Motor neuron (in vitro differentiated cells): ENCODE results near the gene LAMA4. TPM values are rescaled to one million over a fixed set of nuclear protein-coding genes. Genes with fewer than 3 reads are reported as not detected.
A peak's percentile ranks its signal among the peaks of the same experiment; 100 is the strongest.

Source experiments
- ATAC-seq, 8 experiments: fragments of 200-7000 bp; cut with Tn5 transposase; replicated peaks in 6 of 8; 2 replicates each; pipeline ENCODE4 v1.8.0; 2021; ENCODE audit warnings: mild to moderate bottlenecking in 8 of 8, moderate library complexity in 8 of 8
- H3K27ac ChIP-seq, 2 donors: fragments of 250-450 bp; sonication (Bioruptor Pico); 2 replicates each; pipeline ENCODE4 v1.9.0; 2021; ENCODE audit warnings: antibody characterized with exemption in 2 of 2, mild to moderate bottlenecking in 2 of 2, moderate library complexity in 1 of 2
- H3K4me1 ChIP-seq, 2 donors: fragments of 250-450 bp; sonication (Bioruptor Pico); replicated peaks in 1 of 2; 2 replicates each; pipeline ENCODE4 v1.6.1; 2021; ENCODE audit warnings: antibody characterized with exemption in 2 of 2, mild to moderate bottlenecking in 2 of 2, moderate library complexity in 1 of 2
- H3K4me3 ChIP-seq, 5 donors: fragments of 250-450 bp; sonication (Bioruptor Pico); 2 replicates each; pipeline ENCODE4 v1.9.0; 2021; ENCODE audit warnings: antibody characterized with exemption in 5 of 5, mild to moderate bottlenecking in 5 of 5, moderate library complexity in 4 of 5
- WGBS, 10 experiments: fragments of 450-650 bp; shearing (Covaris generic); methylation state at CpG; one replicate each; pipeline ENCODE4 v1.0.0; 2022; 5-methylcytosine and 5-hydroxymethylcytosine counted together
- in situ Hi-C, 9 experiments: fragments of 400-800 bp; cut with MboI; loops; one replicate each; pipeline ENCODE4 v1.15.0; 2021; ENCODE audit warnings: low sequenced_read_pairs in 9 of 9, low pct_unique_long_range_greater_than_20kb in 2 of 9; ENCODE audit not compliant: unreplicated experiment in 9 of 9
- total RNA-seq, 8 experiments: library from RNA; unstranded; fragments of 300-600 nt; gene quantifications; 2 replicates each; pipeline versions ENCODE4 v1.2.3 to v1.2.4, GENCODE V29; 2022

LAMA4 gene
- total RNA-seq: 1,000 to 10,000 TPM in 1 of 8 experiments, 100 to 1,000 TPM in 2, 10 to 100 TPM in 1, 1 to 10 TPM in 4; 3.6 to 1,765 (median 40.3) TPM

GRCh38 chr6:112253841-112254816 is at the start of gene LAMA4:
Gene LAMA4, minus strand, starts transcription at chr6:112254567. Its CDS starts 417 bp downstream, at chr6:112254150.
- peak; percentile 51 to 85 (median 80) for ATAC-seq
- 0 to 76% (median 12%) methylated on average over 5 to 27 of the region's 52 CpGs; no CpG with 5 or more reads in 2 of the 10 experiments for WGBS, 10 experiments
- peaks cover 2 to 3% of the 10 kb centered on the region in 2 donors for H3K4me1 ChIP-seq
- no peak within 1 kb of the TSS for H3K27ac ChIP-seq
- peak within 1 kb of the TSS; percentile 23 to 40 (median 33) for H3K4me3 ChIP-seq
- in situ Hi-C loops: no loop called here

GRCh38 chr6:112302142-112302705 is 47.9 kb upstream of the LAMA4 start:
- no peak for ATAC-seq
- in situ Hi-C loops: loop anchor here in 6 of 9 experiments (25.0 kb wide), 1 partner anchor 115 kb away; no protein-coding TSS in a partner anchor
- Histone ChIP-seq H3K27ac (no peak overlapping the region), H3K4me1 (peaks cover 15 to 19% of the 10 kb centered on the region in 2 donors), H3K4me3 (no peak overlapping the region)
- WGBS, 10 experiments: 47 to 90% (median 77%) methylated on average over 2 to 3 of the region's 3 CpGs; no CpG with 5 or more reads in 2 of the 10 experiments

- no peak for ATAC-seq
- in situ Hi-C loops: loop anchor here in 6 of 9 experiments (25.0 kb wide), 1 partner anchor 114 kb away; no protein-coding TSS in a partner anchor
- Histone ChIP-seq H3K4me3 (no peak overlapping the region), H3K27ac (no peak overlapping the region), H3K4me1 (peaks cover 15 to 20% of the 10 kb centered on the region in 2 donors)
Observed at GRCh38 chr6:112300896-112301295, 46.5 kb upstream of the LAMA4 start.

- no peak overlapping the region for H3K4me3 ChIP-seq
- peak in 3 of 8 experiments; percentile 7 to 50 (median 46) for ATAC-seq
- WGBS, 10 experiments: 100% methylated on average over 1 of the region's 1 CpG; no CpG with 5 or more reads in 9 of the 10 experiments
- H3K4me1 ChIP-seq: peaks cover 15 to 23% of the 10 kb centered on the region in 2 donors
- no peak overlapping the region for H3K27ac ChIP-seq
- in situ Hi-C loops: no loop called here
Observed at GRCh38 chr6:112298816-112299281, 44.5 kb upstream of the LAMA4 start.

- 0 to 84% (median 66%) methylated on average over 1 to 7 of the region's 7 CpGs; no CpG with 5 or more reads in 1 of the 10 experiments for WGBS, 10 experiments
Observed at GRCh38 chr6:112298021-112298745, 43.8 kb upstream of the LAMA4 start.

GRCh38 chr6:112296694-112297093 is 42.3 kb upstream of the LAMA4 start:
- Histone ChIP-seq H3K27ac (no peak overlapping the region), H3K4me1 (peaks cover 15 to 28% of the 10 kb centered on the region in 2 donors), H3K4me3 (no peak overlapping the region)
- in situ Hi-C loops: no loop called here
- no peak for ATAC-seq

More at GRCh38 chr6:112298021-112298745, 43.8 kb upstream of the LAMA4 start:
- no peak overlapping the region for H3K4me3 ChIP-seq
- in situ Hi-C loops: no loop called here
- H3K27ac ChIP-seq: no peak overlapping the region
- ATAC-seq: peak; percentile 71 to 95 (median 92)
- H3K4me1 ChIP-seq: peaks cover 15 to 28% of the 10 kb centered on the region in 2 donors

GRCh38 chr6:112296122-112296521 is 41.8 kb upstream of the LAMA4 start:
- in situ Hi-C loops: no loop called here
- peak; percentile 10 to 66 (median 30) for ATAC-seq
- peaks cover 15 to 28% of the 10 kb centered on the region in 2 donors for H3K4me1 ChIP-seq
- H3K4me3 ChIP-seq: no peak overlapping the region
- WGBS, 10 experiments: 0 to 100% (median 83%) methylated on average over 1 to 2 of the region's 2 CpGs; no CpG with 5 or more reads in 1 of the 10 experiments
- no peak overlapping the region for H3K27ac ChIP-seq

- Histone ChIP-seq H3K4me3 (no peak overlapping the region), H3K4me1 (peaks cover 12 to 17% of the 10 kb centered on the region in 2 donors), H3K27ac (no peak overlapping the region)
- in situ Hi-C loops: no loop called here
- no peak for ATAC-seq
- WGBS, 10 experiments: 69 to 100% (median 90%) methylated on average over 1 of the region's 1 CpG
Observed at GRCh38 chr6:112291161-112291762, 36.9 kb upstream of the LAMA4 start.

- WGBS, 10 experiments: 0 to 51% (median 19%) methylated on average over 1 to 4 of the region's 4 CpGs; no CpG with 5 or more reads in 6 of the 10 experiments
- in situ Hi-C loops: no loop called here
- H3K4me3 ChIP-seq: no peak overlapping the region
- ATAC-seq: peak; percentile 50 to 97 (median 78)
- H3K27ac ChIP-seq: peak overlapping the region in 1 of 2 donors; percentile 54
- peaks cover 12 to 16% of the 10 kb centered on the region in 2 donors for H3K4me1 ChIP-seq
Observed at GRCh38 chr6:112289038-112289566, 34.7 kb upstream of the LAMA4 start.

GRCh38 chr6:112288475-112288874 is 34.1 kb upstream of the LAMA4 start:
- in situ Hi-C loops: no loop called here
- no peak overlapping the region for H3K4me3 ChIP-seq
- no peak for ATAC-seq
- H3K4me1 ChIP-seq: peaks cover 10 to 12% of the 10 kb centered on the region in 2 donors
- H3K27ac ChIP-seq: no peak overlapping the region

GRCh38 chr6:112287577-112288225 is 33.3 kb upstream of the LAMA4 start:
- in situ Hi-C loops: no loop called here
- peak in 1 of 8 experiments; percentile 51 for ATAC-seq
- no peak overlapping the region for H3K27ac ChIP-seq
- peaks cover 8 to 12% of the 10 kb centered on the region in 2 donors for H3K4me1 ChIP-seq
- 54 to 100% (median 85%) methylated on average over 2 to 4 of the region's 4 CpGs for WGBS, 10 experiments
- no peak overlapping the region for H3K4me3 ChIP-seq
